Measurements from ENCODE around the gene FOXD1. TPM values are rescaled to one million over a fixed set of nuclear protein-coding genes. Genes with fewer than 3 reads are reported as not detected.

The FOXD1 gene
- total RNA-seq, 5 donors from 2014 or later (not counting 1 experiment from before 2014, with no cell fraction given), result 0.20 to 0.68 (median 0.39) TPM; not detected in 2

- Mint-ChIP-seq H3K27ac (peak overlapping the region in 1 of 2 donors; percentile 72), H3K4me3 (peak overlapping the region in 1 of 3 donors; percentile 19), H3K9me3 (peaks cover 0 to 6% (median 0%) of the 10 kb centered on the region in 3 donors), H3K27me3 (peaks cover 48 to 79% of the 10 kb centered on the region in 2 donors), H3K36me3 (peaks cover 10% of the 10 kb centered on the region), H3K4me1 (peaks cover 15 to 27% (median 18%) of the 10 kb centered on the region in 3 donors)
- no peak for ATAC-seq (replicated peaks in 1 of 4)
- Histone ChIP-seq H3K27me3 (replicated peaks in 1 of 2; ENCODE audit: control insufficient read depth in 2 of 2, extremely low read depth in 1 of 2, insufficient read depth in 2 of 2, low read length in 1 of 2) (peaks cover 31 to 49% of the 10 kb centered on the region in 2 experiments), H3K4me1 (ENCODE audit: control insufficient read depth in 1 of 2, extremely low read depth in 1 of 2, insufficient read depth in 2 of 2, low read length in 2 of 2) (peaks cover 2 to 34% of the 10 kb centered on the region in 2 experiments), H3K4me3 (ENCODE audit: control insufficient read depth in 1 of 2, extremely low read depth in 1 of 2, low read length in 1 of 2) (no peak overlapping the region), H3K27ac (ENCODE audit: low read length) (no peak overlapping the region), H3K9me3 (no peaks in the 10 kb centered on the region), H3K36me3 (ENCODE audit: control insufficient read depth in 2 of 2, extremely low read depth in 1 of 2, insufficient read depth in 1 of 2, low read length in 1 of 2) (no peaks in the 10 kb centered on the region)
- WGBS (ENCODE audit: insufficient coverage), result 3% methylated on average over 4 of the region's 7 CpGs
- DNase-seq, result no peak
- POLR2A ChIA-PET, result no interaction called here
- CTCF ChIA-PET, result interaction anchor here (0.6 to 4.0 kb wide), 3 partner anchors 9 to 586 kb away, joined by 6 to 27 read pairs (median 7); no protein-coding TSS in a partner anchor
Observed at GRCh38 chr5:73450137-73450536, 1.6 kb upstream of the FOXD1 start.

DNA sequence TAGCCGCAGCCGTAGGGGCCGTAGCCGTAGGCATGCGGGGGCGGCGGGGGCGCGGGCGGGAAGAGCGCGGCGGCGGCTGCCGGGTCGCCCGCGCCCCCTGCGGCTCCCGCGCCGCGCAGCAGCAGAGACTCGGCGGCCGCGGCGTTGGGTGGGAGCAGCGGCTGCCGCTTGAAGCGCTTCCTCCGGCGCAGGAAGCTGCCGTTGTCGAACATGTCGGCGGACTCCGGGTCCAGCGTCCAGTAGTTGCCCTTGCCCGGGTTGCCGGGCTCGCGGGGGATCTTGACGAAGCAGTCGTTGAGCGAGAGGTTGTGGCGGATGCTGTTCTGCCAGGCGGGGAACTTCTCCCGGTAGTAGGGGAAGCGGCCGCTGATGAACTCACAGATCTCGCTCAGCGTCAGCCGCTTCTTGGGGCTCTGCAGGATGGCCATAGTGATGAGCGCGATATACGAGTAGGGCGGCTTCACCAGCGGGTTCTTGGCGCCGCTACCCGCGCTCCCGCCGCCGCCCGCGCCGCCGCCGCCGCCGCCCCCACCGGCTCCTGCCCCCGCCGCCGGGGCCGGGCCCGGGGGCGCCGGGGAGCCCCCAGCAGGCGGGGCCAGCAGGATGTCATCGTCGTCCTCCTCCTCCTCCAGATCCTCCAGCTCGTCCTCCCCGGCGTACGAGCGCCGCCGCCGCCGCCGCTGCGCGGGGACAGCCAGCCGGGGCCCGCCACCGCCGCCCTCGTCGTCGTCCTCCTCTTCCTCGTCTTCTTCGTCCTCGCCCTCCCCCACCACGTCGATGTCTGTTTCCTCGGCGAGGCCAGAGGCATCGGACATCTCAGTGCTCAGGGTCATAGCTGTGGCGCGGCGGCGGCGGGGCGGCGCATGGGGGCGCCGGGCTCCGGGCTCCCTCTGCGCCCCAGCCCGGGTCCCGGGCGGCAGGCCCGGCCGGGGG is 781 bp downstream of the FOXD1 start:
- peaks cover 15 to 29% (median 18%) of the 10 kb centered on the region in 3 donors for H3K4me1 Mint-ChIP-seq
- WGBS (ENCODE audit: insufficient coverage), result under 1% methylated on average over 109 of the region's 127 CpGs
- peaks cover 10% of the 10 kb centered on the region for H3K36me3 Mint-ChIP-seq
- ChIA-PET POLR2A (no interaction called here), CTCF (interaction anchor here in 1 of 2 donors (4.0 kb wide), 1 partner anchor 232 kb away, joined by 27 read pairs; no protein-coding TSS in a partner anchor)
- Histone ChIP-seq H3K4me3 (ENCODE audit: control insufficient read depth in 1 of 2, extremely low read depth in 1 of 2, low read length in 1 of 2) (peak overlapping the region; percentile 57 to 67), H3K27me3 (replicated peaks in 1 of 2; ENCODE audit: control insufficient read depth in 2 of 2, extremely low read depth in 1 of 2, insufficient read depth in 2 of 2, low read length in 1 of 2) (peaks cover 43 to 61% of the 10 kb centered on the region in 2 experiments), H3K27ac (ENCODE audit: low read length) (no peak overlapping the region), H3K9me3 (no peaks in the 10 kb centered on the region), H3K36me3 (ENCODE audit: control insufficient read depth in 2 of 2, extremely low read depth in 1 of 2, insufficient read depth in 1 of 2, low read length in 1 of 2) (no peaks in the 10 kb centered on the region), H3K4me1 (ENCODE audit: control insufficient read depth in 1 of 2, extremely low read depth in 1 of 2, insufficient read depth in 2 of 2, low read length in 2 of 2) (peaks cover 2 to 39% of the 10 kb centered on the region in 2 experiments)
- H3K27ac Mint-ChIP-seq, result peak overlapping the region; percentile 11 to 23
- peaks cover 0 to 6% (median 0%) of the 10 kb centered on the region in 3 donors for H3K9me3 Mint-ChIP-seq
- ATAC-seq (replicated peaks in 1 of 4) (peak; percentile 57 to 70 (median 66)), DNase-seq (peak in 29 of 35 experiments; percentile 16 to 64 (median 37))
- H3K27me3 Mint-ChIP-seq, result peaks cover 57 to 80% of the 10 kb centered on the region in 2 donors
- H3K4me3 Mint-ChIP-seq, result peak overlapping the region; percentile 78 to 84 (median 78)

DNA sequence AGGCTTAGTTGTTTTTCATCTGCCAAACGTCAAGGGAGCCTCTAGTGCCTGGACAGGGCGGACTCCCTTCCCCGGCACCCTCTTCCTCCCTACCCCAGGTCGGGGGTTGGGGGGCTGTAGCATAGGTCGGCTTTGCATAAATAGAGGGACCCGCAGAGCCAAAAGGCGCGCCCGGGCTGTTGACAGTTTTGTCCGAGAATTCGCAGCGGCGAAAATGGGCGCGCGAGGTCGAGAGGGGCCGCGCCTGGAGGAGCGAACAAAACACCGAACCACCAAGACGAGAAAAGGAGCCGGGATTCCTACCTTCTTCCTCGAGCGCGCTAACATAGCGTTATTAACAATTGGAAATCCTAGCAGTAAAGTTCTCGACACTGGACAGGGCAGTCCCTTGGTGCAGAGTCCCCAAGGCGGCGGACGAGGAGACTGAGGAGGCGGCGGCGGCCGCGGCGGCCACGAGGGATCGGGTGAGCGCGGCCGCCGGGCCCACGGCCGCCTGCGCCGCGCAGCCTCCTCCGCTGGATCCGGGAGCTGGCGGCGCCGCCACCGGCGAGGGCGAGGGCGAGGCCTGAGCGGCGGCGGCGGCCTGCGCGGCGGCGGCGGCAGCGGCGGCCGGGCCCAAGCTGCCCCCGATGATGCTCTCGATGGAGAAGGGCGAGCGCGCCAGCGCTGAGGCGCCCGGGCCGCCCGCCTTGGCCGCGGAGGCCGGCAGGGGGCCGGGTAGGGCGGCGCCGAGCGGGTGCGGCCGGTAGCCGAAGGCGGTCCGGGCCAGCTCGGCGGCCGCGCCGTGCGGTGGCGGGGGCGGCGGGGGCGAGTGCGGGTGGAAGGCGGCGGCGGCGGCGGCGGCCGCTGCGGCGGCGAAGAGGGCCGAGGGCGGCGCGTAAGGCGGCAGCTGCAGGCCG is 1.7 kb downstream of the FOXD1 start:
- Histone ChIP-seq H3K4me1 (ENCODE audit: control insufficient read depth in 1 of 2, extremely low read depth in 1 of 2, insufficient read depth in 2 of 2, low read length in 2 of 2) (peaks cover 2 to 38% of the 10 kb centered on the region in 2 experiments), H3K4me3 (ENCODE audit: control insufficient read depth in 1 of 2, extremely low read depth in 1 of 2, low read length in 1 of 2) (no peak overlapping the region), H3K27ac (ENCODE audit: low read length) (no peak overlapping the region), H3K36me3 (ENCODE audit: control insufficient read depth in 2 of 2, extremely low read depth in 1 of 2, insufficient read depth in 1 of 2, low read length in 1 of 2) (no peaks in the 10 kb centered on the region), H3K9me3 (no peaks in the 10 kb centered on the region), H3K27me3 (replicated peaks in 1 of 2; ENCODE audit: control insufficient read depth in 2 of 2, extremely low read depth in 1 of 2, insufficient read depth in 2 of 2, low read length in 1 of 2) (peaks cover 49 to 62% of the 10 kb centered on the region in 2 experiments)
- H3K27ac Mint-ChIP-seq, result peak overlapping the region in 1 of 2 donors; percentile 23
- POLR2A ChIA-PET, result no interaction called here
- H3K4me1 Mint-ChIP-seq, result peaks cover 15 to 29% (median 18%) of the 10 kb centered on the region in 3 donors
- DNase-seq (peak in 2 of 35 experiments; percentile 5 to 33), ATAC-seq (replicated peaks in 1 of 4) (peak; percentile 15 to 32 (median 23))
- H3K27me3 Mint-ChIP-seq, result peaks cover 57 to 80% of the 10 kb centered on the region in 2 donors
- peak overlapping the region; percentile 65 to 78 (median 74) for H3K4me3 Mint-ChIP-seq
- peaks cover 10% of the 10 kb centered on the region for H3K36me3 Mint-ChIP-seq
- 4% methylated on average over 115 of the region's 119 CpGs for WGBS (ENCODE audit: insufficient coverage)
- peaks cover 0 to 6% (median 0%) of the 10 kb centered on the region in 3 donors for H3K9me3 Mint-ChIP-seq
- CTCF ChIA-PET, result no interaction called here

DNA sequence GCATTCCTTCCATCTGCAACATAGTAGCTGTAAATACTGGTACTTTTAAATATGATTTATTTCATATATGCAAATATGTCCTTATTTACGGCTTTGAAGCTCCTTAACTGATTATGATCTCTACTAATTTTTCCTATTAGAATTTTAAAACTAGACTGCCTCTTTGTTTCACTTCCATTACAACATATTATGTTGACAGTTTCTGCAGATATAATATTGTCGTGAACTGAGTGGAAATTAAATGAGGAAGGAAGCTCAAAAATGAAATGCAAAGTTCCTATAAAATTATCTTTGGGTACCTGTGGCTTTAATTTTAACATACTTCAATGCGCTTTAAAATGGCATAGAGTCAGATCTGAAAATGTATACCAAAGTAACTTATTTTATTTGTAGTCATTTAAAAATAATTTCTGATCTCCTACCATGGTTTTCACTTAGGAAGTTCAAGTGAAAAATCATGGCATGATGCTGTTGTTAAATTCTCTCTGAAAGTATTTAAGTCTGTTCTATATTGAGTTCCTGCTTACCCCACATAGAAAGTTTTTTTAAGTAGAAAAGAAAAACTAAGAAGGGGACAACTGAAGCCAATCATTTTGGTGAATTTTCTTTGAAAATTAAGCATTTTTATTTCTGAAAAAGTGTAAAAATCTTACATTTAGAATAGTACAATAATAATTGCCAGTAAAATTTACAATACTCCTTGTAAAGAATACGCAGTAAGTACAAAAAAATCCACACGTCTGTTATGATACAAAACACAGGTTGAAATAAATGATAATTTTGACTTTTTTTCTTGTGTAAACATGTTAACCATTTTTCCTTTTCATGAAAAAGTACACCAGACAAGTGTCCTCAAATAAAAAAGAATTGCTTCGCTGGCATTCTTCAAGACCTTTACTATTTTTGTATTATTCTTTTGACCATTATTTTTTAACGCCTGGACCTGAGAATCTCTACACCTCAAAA is 2.6 kb downstream of the FOXD1 start:
- Histone ChIP-seq H3K4me3 (ENCODE audit: control insufficient read depth in 1 of 2, extremely low read depth in 1 of 2, low read length in 1 of 2) (no peak overlapping the region), H3K27ac (ENCODE audit: low read length) (no peak overlapping the region), H3K36me3 (ENCODE audit: control insufficient read depth in 2 of 2, extremely low read depth in 1 of 2, insufficient read depth in 1 of 2, low read length in 1 of 2) (no peaks in the 10 kb centered on the region), H3K9me3 (no peaks in the 10 kb centered on the region), H3K27me3 (replicated peaks in 1 of 2; ENCODE audit: control insufficient read depth in 2 of 2, extremely low read depth in 1 of 2, insufficient read depth in 2 of 2, low read length in 1 of 2) (peaks cover 53% of the 10 kb centered on the region in 2 experiments), H3K4me1 (ENCODE audit: control insufficient read depth in 1 of 2, extremely low read depth in 1 of 2, insufficient read depth in 2 of 2, low read length in 2 of 2) (peaks cover 2 to 29% of the 10 kb centered on the region in 2 experiments)
- CTCF ChIA-PET, result no interaction called here
- peaks cover 14 to 28% (median 17%) of the 10 kb centered on the region in 3 donors for H3K4me1 Mint-ChIP-seq
- peak overlapping the region; percentile 65 to 76 (median 74) for H3K4me3 Mint-ChIP-seq
- WGBS (ENCODE audit: insufficient coverage), result no CpG with 5 or more reads among the region's 7 CpGs
- H3K27ac Mint-ChIP-seq, result no peak overlapping the region
- peaks cover 65 to 83% of the 10 kb centered on the region in 2 donors for H3K27me3 Mint-ChIP-seq
- peaks cover 10% of the 10 kb centered on the region for H3K36me3 Mint-ChIP-seq
- H3K9me3 Mint-ChIP-seq, result peaks cover 0 to 6% (median 0%) of the 10 kb centered on the region in 3 donors
- POLR2A ChIA-PET, result interaction anchor here in 1 of 2 donors (0.7 kb wide), 1 partner anchor 40 kb away, joined by 3 read pairs; no protein-coding TSS in a partner anchor
- DNase-seq (peak in 1 of 35 experiments; percentile 14), ATAC-seq (replicated peaks in 1 of 4) (no peak)

DNA sequence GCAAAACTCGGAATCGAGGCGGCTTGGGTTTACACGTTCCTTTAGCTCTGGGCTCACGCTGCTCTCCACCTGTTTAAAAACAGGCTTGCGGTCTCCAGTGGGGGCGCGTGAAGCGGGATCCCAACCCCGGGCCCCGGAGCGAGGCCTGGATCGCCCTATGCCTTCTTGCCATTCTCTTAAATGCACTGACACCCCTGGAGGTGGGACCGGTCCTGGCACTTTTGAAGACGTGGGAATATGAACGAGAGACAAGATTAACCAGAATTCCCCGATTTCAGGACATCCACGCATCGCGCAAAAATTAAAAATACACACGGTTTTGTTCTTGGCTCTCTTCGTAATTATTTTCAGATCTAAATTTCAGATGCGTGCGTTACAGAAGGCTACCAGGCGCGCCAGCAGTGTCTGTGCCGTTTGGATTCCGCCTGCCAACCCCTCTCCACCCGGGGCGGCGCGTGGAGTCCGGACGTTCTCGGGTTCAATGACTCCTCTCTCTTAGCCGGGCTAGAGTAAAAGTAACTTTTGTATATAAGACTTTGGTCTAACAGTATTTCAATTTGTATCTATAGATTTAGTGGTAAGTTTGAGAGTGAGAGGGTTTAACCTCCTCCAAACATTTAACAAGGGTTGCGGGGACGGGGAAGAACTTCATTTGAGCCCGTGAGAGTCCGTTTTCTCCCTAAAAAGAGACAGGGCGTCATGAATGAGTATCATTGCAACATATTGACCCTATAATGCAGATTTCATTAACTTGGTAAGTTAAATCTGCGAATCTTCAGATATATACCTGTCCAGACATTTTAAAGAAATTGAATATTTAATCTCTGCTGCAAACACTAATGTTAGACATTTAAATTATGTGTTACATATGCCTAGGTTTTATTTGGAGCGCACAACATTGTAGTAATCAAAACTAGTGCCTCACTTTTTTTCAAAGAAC is 3.8 kb downstream of the FOXD1 start:
- Histone ChIP-seq H3K4me1 (ENCODE audit: control insufficient read depth in 1 of 2, extremely low read depth in 1 of 2, insufficient read depth in 2 of 2, low read length in 2 of 2) (peaks cover 2 to 25% of the 10 kb centered on the region in 2 experiments), H3K4me3 (ENCODE audit: control insufficient read depth in 1 of 2, extremely low read depth in 1 of 2, low read length in 1 of 2) (no peak overlapping the region), H3K36me3 (ENCODE audit: control insufficient read depth in 2 of 2, extremely low read depth in 1 of 2, insufficient read depth in 1 of 2, low read length in 1 of 2) (no peaks in the 10 kb centered on the region), H3K9me3 (no peaks in the 10 kb centered on the region), H3K27ac (ENCODE audit: low read length) (no peak overlapping the region), H3K27me3 (replicated peaks in 1 of 2; ENCODE audit: control insufficient read depth in 2 of 2, extremely low read depth in 1 of 2, insufficient read depth in 2 of 2, low read length in 1 of 2) (peaks cover 49 to 60% of the 10 kb centered on the region in 2 experiments)
- ChIA-PET CTCF (no interaction called here), POLR2A (interaction anchor here in 1 of 2 donors (0.7 kb wide), 1 partner anchor 39 kb away, joined by 3 read pairs; no protein-coding TSS in a partner anchor)
- 10% methylated on average over 27 of the region's 43 CpGs for WGBS (ENCODE audit: insufficient coverage)
- no peaks in the 10 kb centered on the region for H3K9me3 Mint-ChIP-seq
- no peak for DNase-seq
- H3K4me3 Mint-ChIP-seq, result no peak overlapping the region
- H3K27me3 Mint-ChIP-seq, result peaks cover 65 to 81% of the 10 kb centered on the region in 2 donors
- peak overlapping the region in 1 of 2 donors; percentile 34 for H3K27ac Mint-ChIP-seq
- no peak for ATAC-seq (replicated peaks in 1 of 4)
- peaks cover 7 to 20% (median 12%) of the 10 kb centered on the region in 3 donors for H3K4me1 Mint-ChIP-seq
- H3K36me3 Mint-ChIP-seq, result peaks cover 4% of the 10 kb centered on the region
